AG04450 (cell line): ENCODE measurements around the gene ID1. TPM values are rescaled to one million over a fixed set of nuclear protein-coding genes. Genes with fewer than 3 reads are reported as not detected.

Experiments used
- CTCF ChIA-PET: fragments of 300-600, 350-600 bp; formaldehyde crosslinking; extraction: SDS; loops from one replicate; lab custom pipeline; 2022; ENCODE audit warnings: antibody characterized with exemption, inconsistent platforms; lab: Charles Lee
- POLR2A ChIA-PET: fragments of 350-600 bp; formaldehyde crosslinking; extraction: SDS; loops from one replicate; lab custom pipeline; 2021; ENCODE audit warnings: antibody characterized with exemption, inconsistent platforms; lab: Yijun Ruan, JAX
- DNase-seq: peaks from one replicate; pipeline ENCODE4 v3.0.0-alpha.2; 2011; ENCODE audit warnings: low read depth, low spot score
- H3K27ac ChIP-seq: one replicate; pipeline ENCODE4 v1.5.1; 2012; ENCODE audit warnings: low read depth, low read length, control low read depth
- H3K27me3 ChIP-seq: one replicate; pipeline ENCODE4 v1.6.0; 2012; ENCODE audit warnings: low read length; ENCODE audit not compliant: control insufficient read depth, insufficient read depth
- H3K4me3 ChIP-seq: 2 replicates; pipeline ENCODE4 v1.5.1; 2011; ENCODE audit warnings: mild to moderate bottlenecking, low read depth, low read length, control low read depth
- H3K9me3 ChIP-seq: 2 replicates; pipeline ENCODE4 v1.5.1; 2012; ENCODE audit warnings: low read length; ENCODE audit not compliant: control insufficient read depth, insufficient read depth
- CTCF ChIP-seq: IDR thresholded peaks from 2 replicates; pipeline ENCODE4 v1.5.1; 2011; ENCODE audit warnings: low read depth, low read length, control low read depth, inconsistent platforms
- polyA plus RNA-seq: library from polyadenylated mRNA; depleted of rRNA; stranded (reverse); fragments of >200 nt; gene quantifications from 2 replicates; pipeline ENCODE4 v1.2.3, GENCODE V29; 2011

ID1 gene
- polyA plus RNA-seq, 1 experiment: 7.8 TPM

GRCh38 chr20:31569163-31570020 lies 35.7 kb upstream of the ID1 start:
- ChIA-PET CTCF (interaction anchor here (0.8 to 23.4 kb wide), 17 partner anchors 10 to 154 kb away, joined by 3 to 1107 read pairs (median 4); partner anchors contain the start of gene ID1), POLR2A (interaction anchor here (0.7 to 5.9 kb wide), 6 partner anchors 9 to 69 kb away, joined by 4 to 42 read pairs (median 6); partner anchors contain the start of gene ID1)
- H3K27me3 ChIP-seq: no peaks in the 10 kb centered on the region
- H3K4me3 ChIP-seq: no peak overlapping the region
- TF ChIP-seq CTCF: peak; percentile 89
- H3K27ac ChIP-seq: peak overlapping the region; percentile 39
- DNase-seq: no peak
- no peaks in the 10 kb centered on the region for H3K9me3 ChIP-seq

- H3K9me3 ChIP-seq: no peaks in the 10 kb centered on the region
- ChIA-PET POLR2A (interaction anchor here (1.0 to 5.9 kb wide), 4 partner anchors 9 to 42 kb away, joined by 4 to 42 read pairs (median 11); partner anchors contain the start of gene ID1), CTCF (interaction anchor here (0.9 to 23.4 kb wide), 8 partner anchors 11 to 154 kb away, joined by 3 to 1107 read pairs (median 8); partner anchors contain the start of gene ID1)
- H3K27me3 ChIP-seq: no peaks in the 10 kb centered on the region
- peak overlapping the region; percentile 39 for H3K27ac ChIP-seq
- no peak for DNase-seq
- no peak overlapping the region for H3K4me3 ChIP-seq
- no peak for TF ChIP-seq CTCF
Measured at GRCh38 chr20:31570021-31570463, 35.0 kb upstream of the ID1 start.

- ChIA-PET CTCF (interaction anchor here (9.7 to 23.4 kb wide), 2 partner anchors 12 to 40 kb away, joined by 148 to 1107 read pairs; partner anchors contain the start of gene ID1), POLR2A (interaction anchor here (2.8 to 5.9 kb wide), 2 partner anchors 34 to 41 kb away, joined by 29 to 42 read pairs; partner anchors contain the start of gene ID1)
- Histone ChIP-seq H3K27ac (no peak overlapping the region), H3K4me3 (no peak overlapping the region), H3K27me3 (no peaks in the 10 kb centered on the region), H3K9me3 (no peaks in the 10 kb centered on the region)
- TF ChIP-seq CTCF: no peak
- no peak for DNase-seq
Measured at GRCh38 chr20:31570735-31571617, 34.1 kb upstream of the ID1 start.

GRCh38 chr20:31572042-31572700 lies 32.9 kb upstream of the ID1 start:
- no peak for DNase-seq
- Histone ChIP-seq H3K27me3 (no peaks in the 10 kb centered on the region), H3K27ac (peak overlapping the region; percentile 95), H3K9me3 (no peaks in the 10 kb centered on the region), H3K4me3 (peak overlapping the region; percentile 41)
- ChIA-PET POLR2A (interaction anchor here (0.9 to 3.9 kb wide), 8 partner anchors 9 to 40 kb away, joined by 4 to 131 read pairs (median 15); partner anchors contain the start of gene ID1), CTCF (interaction anchor here (9.7 to 23.4 kb wide), 2 partner anchors 13 to 38 kb away, joined by 148 to 1107 read pairs; partner anchors contain the start of gene ID1)
- no peak for TF ChIP-seq CTCF
